T-helper 2 cell treated with Interferon-gamma antibody and Interleukin-4, amounts not matched to agents 100 ng/mL and 5 ng/mL, for 36 hours (primary cell): ENCODE measurements around the gene WBP1. TPM values are rescaled to one million over a fixed set of nuclear protein-coding genes. Genes with fewer than 3 reads are reported as not detected.

Source experiments
- intact Hi-C: fragments of 100-400 bp; cut with micrococcal nuclease; formaldehyde crosslinking; loops from one replicate; pipeline ENCODE4 v1.15.1; 2023
- total RNA-seq: library from RNA; stranded (reverse); gene quantifications from 2 replicates; pipeline ENCODE4 v1.2.3, GENCODE V29; 2022

The WBP1 gene
- 46.8 and 47.6 TPM in 2 replicates for total RNA-seq

- intact Hi-C loops, result loop anchor here (1.0 to 10.0 kb wide), 6 partner anchors 14 to 1384 kb away; partner anchors contain the start of genes DOK1, MRPL53, MTHFD2 and POLE4
Measured at GRCh38 chr2:74458132-74458937, at the start of gene WBP1. Gene WBP1 (plus strand): TSS chr2:74458438. CDS start chr2:74458603, 165 bp downstream.

GRCh38 chr2:74413001-74413698 lies 45.1 kb upstream of the WBP1 start:
- intact Hi-C loops, result no loop called here

GRCh38 chr2:74414441-74414840 lies 43.8 kb upstream of the WBP1 start:
- intact Hi-C loops, result no loop called here

- intact Hi-C loops, result no loop called here
Measured at GRCh38 chr2:74414881-74415761, 43.1 kb upstream of the WBP1 start.

- intact Hi-C loops, result no loop called here
Measured at GRCh38 chr2:74415762-74416395, 42.4 kb upstream of the WBP1 start.

- intact Hi-C loops, result no loop called here
Measured at GRCh38 chr2:74416778-74417177, 41.5 kb upstream of the WBP1 start.

- intact Hi-C loops, result no loop called here
Measured at GRCh38 chr2:74417197-74417596, 41.0 kb upstream of the WBP1 start.

- intact Hi-C loops, result no loop called here
Measured at GRCh38 chr2:74417763-74418162, 40.5 kb upstream of the WBP1 start.

GRCh38 chr2:74418312-74418711 lies 39.9 kb upstream of the WBP1 start:
- intact Hi-C loops, result no loop called here

- intact Hi-C loops, result no loop called here
Measured at GRCh38 chr2:74419345-74419744, 38.9 kb upstream of the WBP1 start.

GRCh38 chr2:74420006-74420405 lies 38.2 kb upstream of the WBP1 start:
- intact Hi-C loops, result loop anchor here (2.0 kb wide), 1 partner anchor 241 kb away; the partner anchor contains the start of gene MOB1A

- intact Hi-C loops, result loop anchor here (1.0 to 2.0 kb wide), 7 partner anchors 28 to 242 kb away; partner anchors contain the start of genes AUP1, HTRA2, MOB1A and SEMA4F
Measured at GRCh38 chr2:74420443-74421103, 37.7 kb upstream of the WBP1 start.

GRCh38 chr2:74421221-74421870 lies 36.9 kb upstream of the WBP1 start, which contains the start of the genes C2orf81 and WDR54:
Gene C2orf81 (minus strand): TSS chr2:74421619. CDS start chr2:74421560, 59 bp downstream.
Gene WDR54 (plus strand): TSS chr2:74421730. CDS start chr2:74422154, 424 bp downstream.
- intact Hi-C loops, result loop anchor here (1.0 to 2.0 kb wide), 7 partner anchors 29 to 243 kb away; partner anchors contain the start of genes AUP1, HTRA2, MOB1A and SEMA4F

GRCh38 chr2:74423231-74424095 lies 34.8 kb upstream of the WBP1 start:
- intact Hi-C loops, result no loop called here

- intact Hi-C loops, result no loop called here
Measured at GRCh38 chr2:74424139-74424992, 33.9 kb upstream of the WBP1 start.

- intact Hi-C loops, result no loop called here
Measured at GRCh38 chr2:74424995-74425406, 33.2 kb upstream of the WBP1 start.

- intact Hi-C loops, result no loop called here
Measured at GRCh38 chr2:74425523-74425922, 32.7 kb upstream of the WBP1 start.
